Measurements from ENCODE around the gene MFRP.
"Not testable (repeated sequence)": the region's sequence is repeated elsewhere in the genome, so short reads cannot be mapped to it uniquely, and the experiment has no call there.

The MFRP gene

DNA sequence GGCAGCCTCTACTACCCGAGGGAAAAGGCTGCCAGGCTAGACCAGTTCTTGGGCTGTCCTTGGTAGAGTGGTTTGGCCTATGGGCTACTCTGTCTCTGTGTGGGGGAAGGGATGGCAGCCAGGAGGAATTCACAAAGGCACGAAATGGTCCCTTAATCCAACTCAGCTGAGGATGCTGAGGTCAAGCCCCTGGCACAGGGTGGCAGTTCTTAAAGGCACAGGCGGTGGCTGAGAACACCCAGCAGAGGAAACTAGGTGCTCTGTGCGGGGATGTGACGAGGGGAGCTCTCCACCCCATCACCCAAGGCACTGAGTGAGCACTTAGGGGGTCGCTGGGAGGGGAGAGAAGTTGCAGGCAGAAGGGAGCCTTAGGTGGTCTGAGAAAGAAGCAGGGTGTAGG, at the start of gene MFRP:
Gene MFRP, minus strand, starts transcription at position 101 of the 400 bp plus-strand sequence. CDS start 192 bp downstream, outside the sequence.
- no peak for DNase-seq

DNA sequence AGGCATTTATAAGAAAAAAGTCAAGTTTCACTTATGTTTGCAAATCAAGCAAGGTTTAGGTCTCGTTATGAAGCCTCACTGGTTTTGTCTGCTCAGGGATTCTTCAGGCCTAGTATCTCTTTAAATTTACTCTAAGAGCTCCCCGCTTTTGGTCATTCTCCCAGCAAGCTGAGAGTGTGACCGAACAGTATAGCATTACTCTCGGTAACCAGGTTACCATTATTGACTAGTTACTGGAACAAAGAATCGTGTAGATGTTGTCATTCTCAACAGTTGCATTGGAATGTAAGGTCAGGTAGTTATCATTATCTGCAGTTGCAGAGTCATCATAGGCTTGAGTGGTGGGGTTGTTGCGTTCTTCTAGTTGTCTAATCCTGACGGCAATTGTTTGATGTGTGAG, 44.8 kb upstream of the MFRP start:
- no peak for DNase-seq

DNA sequence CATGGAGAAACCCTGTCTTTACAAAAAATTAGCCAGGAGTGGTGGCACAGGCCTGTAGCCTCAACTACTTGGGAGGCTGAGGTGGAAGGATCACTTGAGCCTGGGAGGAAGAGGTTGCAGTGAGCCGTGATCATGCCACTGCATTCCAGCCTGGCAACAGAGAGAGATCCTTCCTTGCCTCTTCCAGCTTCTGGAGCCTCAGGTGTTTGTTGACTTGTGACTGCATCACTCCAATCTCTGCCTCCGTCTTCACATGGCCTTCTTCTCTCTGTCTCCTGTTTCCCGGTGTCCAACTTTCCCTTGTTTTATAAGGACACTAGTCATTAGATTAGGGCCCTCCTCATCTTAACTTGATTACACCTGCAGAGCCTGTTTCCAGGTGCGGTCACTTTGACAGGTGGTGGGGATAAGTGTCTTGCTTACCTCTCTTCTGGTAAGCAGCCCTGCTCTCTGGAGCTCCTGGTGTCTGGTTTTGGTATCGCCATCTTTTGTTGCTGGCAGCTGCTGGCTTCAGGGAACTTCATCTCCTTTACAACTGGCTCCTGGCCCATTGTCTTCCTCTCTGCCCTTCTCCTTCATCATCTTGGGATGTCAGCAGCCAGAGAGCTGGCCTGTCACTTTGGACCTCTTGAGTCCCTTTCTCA, 43.2 kb upstream of the MFRP start:
- DNase-seq, result peak in 1 of 2 experiments; percentile 17

DNA sequence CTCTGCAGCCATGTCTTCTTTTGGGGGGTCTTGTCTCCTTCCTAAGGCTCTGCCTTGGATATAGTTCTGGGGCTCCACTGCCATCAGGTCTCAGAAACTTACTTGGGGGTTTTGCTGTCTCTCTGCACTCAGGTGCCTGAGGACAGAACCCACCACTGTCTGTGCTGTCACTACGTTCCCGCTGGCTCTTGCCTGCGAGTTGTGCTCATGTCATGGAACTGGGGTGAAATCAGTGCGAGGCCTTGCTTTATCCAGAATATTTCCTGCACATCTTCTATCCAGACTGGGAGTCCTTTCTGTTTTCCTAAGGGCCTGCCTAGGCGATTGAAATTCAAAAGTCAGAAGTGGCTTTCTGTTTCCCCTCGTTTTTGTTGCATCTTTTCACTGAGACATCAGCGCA, 41.6 kb upstream of the MFRP start:
- DNase-seq, result no peak

DNA sequence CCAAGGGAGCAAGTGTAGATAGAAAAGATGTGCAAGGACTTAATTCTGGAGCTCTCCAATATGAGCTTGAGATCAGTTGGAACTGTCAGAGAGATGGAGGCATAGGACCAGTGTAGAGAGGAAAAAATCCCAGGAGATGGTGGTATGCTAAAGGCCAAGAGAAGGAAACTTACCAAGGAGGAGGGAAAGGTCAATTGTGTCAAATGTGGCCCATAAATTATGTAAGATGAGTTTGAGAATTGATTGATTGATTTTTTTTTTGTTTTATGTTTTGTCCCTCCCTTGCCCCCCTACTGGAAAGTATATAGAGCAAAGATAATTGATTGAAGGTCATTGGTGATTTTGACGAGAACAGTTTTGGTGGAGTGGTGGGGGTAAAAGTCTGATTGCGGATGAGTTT, 37.8 kb upstream of the MFRP start:
- no peak for DNase-seq

DNA sequence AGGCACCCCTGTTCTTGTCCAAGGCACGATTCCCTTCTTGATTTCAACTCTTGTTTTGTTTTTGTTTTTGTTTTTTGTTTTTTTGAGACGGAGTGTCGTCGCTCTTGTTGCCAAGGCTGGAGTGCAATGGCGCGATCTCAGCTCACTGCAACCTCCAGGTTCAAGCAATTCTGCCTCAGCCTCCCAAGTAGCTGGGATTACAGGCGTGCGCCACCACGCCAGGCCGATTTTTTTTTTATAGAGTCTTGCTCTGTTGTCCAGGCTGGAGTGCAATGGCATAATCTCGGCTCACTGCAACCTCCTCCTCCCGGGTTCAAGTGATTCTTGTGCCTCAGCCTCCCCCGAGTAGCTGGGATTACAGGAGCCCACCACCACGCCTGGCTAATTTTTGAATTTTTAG, 36.0 kb upstream of the MFRP start:
- DNase-seq, result not testable (repeated sequence)

DNA sequence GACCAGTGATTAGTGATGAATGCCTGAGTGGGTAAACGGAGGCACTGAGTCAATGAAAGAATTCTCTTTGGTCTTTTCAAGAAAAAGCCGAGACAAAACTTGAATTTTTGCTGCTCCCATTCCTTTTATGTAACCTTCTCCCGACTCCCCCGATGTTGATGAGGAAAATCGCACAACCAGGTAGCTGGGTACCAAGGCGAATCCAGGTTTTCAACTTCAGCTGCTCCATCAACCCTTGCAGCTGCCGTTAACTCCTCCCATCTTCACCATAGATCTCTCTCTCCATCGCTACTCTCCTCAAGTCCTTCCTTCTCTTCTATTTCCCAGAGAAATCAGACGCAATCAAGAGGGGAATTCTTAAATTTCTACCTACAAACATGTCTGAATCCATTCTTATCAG, 35.6 kb upstream of the MFRP start:
- no peak for DNase-seq

DNA sequence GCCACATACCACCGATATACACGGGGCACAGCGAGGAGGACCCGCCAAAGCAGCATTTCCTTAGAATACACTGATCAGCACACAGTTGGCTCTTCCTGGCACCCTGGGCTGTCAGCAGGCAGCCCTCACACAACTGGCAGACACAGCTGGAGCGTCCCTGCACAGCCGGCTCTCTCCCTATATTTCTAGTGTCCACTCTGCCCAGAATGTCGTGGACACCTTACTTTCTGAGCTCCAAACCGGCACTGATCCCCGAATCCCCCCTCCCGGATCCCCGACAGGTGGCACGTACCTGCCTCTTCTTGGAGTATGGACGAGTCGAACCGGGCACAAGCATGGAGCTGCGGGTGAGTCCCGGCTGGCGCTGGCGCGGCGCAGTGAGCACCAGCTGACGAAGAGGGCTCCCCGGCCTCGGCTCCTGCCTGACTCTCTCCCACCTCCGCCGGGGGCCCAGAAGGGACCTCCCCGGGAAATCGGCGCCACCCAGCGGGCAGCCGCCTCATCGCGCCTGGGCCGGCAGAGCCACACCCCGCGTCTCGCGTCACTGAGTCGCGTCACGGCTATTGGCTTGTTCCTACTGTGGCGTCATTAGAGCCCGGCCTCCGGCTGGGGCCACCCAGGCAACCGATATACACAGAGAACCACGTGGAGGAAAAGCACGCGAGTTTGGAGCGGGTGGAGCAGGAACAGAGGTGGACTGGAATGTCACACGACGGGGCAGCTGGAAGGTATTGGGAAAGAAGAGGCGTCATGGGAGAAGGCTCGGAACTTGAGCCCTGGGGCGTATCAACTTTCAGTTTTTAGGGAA, 34.9 kb upstream of the MFRP start, which contains the start of gene USP2:
Gene USP2, minus strand, starts transcription at position 510 of the 808 bp plus-strand sequence. CDS start 8,210 bp downstream, outside the sequence.
- DNase-seq, result peak; percentile 88 to 93

DNA sequence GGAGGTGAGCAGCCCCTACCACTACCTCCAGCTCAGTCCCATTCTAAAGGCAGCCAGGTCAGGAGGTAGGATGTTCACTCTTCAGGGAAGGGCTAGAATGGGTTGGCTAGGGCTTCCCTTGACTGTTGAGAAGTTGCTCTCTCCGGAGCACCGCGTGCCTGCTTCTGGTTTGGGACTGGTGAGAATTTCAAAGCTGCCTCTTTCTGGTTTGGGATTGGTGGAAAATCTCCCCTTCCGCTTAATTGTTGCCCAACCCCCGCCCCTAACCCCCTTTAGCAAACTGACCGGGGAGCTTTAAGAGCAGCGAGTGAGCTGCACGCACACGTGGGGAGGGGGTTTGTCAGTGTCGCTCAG, 34.3 kb upstream of the MFRP start:
- no peak for DNase-seq

DNA sequence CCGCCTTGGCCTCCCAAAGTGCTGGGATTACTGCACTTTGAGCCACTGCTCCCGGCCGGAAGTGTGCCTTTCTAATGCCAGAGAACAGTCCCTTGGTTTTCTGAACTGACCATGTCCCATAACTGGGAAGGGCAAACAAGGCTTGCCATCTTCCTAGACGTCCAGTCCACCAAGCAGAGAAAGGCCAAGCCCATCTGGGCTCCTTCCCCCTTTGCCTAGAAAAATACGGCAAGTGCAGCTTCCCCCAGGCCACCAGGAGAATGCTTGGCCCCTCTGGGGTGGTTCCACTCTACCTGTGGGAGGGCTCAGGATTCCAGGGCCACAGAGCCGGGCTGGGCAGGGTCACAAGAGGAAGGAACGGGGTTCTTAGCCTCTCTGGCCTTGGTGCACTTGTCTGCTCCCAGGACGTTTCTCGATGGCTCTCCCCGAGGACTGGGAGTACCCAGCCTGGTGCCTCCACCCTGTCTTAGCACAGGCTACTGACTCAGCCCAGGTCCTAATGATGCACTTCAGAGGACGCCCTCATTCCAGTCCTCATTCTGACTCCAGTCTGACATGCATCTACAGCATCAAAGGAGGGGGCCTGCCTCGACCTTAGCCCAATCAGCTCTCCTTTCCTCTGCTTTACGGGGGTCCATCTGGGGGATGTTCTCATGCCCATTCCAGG, 33.8 kb upstream of the MFRP start:
- DNase-seq, result no peak

DNA sequence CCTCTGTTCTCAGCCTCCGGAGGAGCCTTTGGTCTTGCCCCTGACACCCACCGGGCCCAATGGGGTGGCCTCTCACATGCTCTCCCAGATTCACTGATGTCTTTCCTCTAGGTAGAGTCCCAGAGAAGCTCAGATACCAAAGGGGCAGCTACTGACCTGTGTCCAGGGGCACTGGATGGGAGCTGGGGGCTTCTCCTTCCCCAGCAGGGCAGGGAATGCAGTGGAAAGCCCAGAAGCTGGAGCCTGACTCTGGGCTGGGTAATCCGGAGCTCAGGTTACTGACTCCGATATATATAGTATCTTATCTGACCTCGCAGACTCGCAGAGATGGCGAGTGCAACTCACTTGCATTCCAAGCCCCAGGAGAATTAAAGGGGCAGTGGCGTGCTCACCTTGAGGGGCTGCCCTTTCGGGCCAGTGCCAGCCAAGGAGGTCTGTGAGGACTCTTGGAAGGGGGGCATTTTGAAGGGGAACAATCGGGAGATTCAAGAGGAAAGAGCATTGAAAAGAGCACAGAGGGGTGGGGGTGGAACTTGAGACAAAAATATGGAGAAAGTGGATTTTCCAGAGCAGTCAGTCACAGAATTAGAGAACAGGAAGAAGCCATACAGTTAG, 32.5 kb upstream of the MFRP start:
- DNase-seq, result no peak

DNA sequence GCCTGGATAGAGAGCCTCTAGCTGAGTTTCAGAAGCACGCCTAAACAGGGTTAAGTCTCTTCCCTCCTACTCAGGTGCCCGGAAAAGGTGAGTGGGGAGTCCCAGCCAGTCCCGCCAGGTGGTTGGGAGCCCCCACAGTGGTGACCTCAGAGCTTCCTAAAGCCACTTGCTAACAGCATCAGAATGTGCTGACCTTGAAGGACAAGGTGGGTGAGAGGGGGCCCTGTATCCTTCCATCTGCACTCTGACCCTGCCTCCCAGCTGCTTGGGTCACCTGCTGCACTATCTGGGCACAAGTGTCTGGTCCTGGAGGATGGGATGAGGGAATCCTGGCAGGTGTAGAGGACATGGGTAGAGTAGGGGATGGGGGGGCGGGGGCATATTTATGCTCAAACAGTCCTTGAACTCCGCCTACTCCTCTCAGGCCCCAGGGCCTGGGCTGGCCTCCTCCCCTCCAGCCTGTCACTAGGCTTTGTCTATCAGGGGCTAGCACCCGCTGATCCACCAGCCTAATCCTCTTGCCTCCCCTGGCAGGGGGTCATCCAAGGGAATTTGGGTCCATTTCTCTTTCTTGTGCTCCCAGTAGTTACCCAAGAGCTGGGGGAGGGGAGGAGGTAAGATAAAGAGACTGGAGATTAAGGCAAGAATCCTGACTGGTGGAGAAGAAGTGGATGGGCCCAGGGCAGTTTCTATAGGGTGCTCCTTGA, 31.6 kb upstream of the MFRP start:
- DNase-seq, result no peak

DNA sequence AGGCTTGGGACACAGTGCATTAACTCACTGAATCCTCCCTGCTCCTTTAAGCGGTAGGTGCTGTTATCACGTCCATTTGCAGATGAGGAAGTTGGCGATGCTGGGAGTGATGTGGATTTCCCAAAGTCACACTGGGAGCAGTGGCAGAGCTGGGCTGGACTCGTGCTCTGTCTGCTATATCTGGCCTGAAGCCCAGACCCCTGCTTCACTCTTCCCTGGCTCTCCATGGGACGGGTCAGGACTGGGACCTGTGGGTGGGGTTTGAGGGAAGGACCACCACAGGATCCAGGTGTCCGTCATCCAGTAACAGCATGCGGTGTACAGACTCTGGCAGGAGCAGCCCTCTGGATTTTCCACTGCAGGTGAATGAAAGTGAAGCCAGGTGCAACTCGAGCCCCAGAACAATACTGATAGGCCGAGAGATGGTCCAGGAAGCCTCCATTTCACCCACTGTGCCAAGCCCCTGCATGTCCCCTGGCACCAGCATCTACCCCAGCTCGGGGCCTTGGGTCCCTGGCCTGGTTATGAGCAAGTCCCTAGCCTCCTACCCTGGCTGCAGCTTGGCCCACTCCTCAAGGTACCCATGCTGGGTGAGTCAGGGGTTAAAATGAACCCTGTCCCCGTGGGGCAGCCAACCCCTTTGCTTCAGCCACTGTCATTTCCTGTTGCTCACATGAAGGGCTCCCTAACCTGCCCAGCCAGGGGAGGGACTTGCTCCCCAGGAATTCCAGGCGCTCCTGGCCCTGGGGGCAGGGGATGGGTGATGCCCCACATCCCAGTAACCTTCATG, 30.8 kb upstream of the MFRP start:
- DNase-seq, result no peak

DNA sequence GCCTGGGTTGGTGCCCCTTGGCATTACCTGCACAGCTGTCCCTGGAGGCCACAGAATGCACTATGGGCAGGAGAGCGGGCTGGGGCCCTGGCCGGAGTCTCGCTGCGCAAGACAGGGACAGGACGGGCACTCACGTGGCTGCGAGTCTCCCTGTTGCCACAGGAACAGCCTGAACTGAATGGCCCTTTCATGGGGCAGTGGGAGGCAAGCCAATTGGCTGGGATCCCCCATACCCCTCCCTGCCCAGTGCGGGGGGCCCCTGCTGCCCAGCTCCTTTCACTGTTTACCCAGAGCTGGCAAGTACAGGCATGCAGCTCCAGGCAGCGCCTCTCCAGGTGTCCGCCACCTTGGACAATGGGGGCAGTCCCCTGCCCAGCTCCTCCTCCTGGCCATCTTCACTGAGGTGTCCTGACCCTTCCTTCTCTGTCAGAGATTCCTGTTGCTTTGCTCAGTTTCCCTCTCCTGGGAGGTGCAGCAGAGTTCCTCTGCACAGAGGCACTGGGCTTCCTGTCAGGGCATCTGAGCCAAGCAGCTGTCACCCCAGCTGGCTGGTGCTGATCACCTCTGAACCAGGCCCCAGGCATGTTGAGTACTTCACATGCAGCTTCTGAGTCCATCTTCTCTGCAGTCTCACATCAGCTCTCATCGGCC, 29.8 kb upstream of the MFRP start:
- no peak for DNase-seq

DNA sequence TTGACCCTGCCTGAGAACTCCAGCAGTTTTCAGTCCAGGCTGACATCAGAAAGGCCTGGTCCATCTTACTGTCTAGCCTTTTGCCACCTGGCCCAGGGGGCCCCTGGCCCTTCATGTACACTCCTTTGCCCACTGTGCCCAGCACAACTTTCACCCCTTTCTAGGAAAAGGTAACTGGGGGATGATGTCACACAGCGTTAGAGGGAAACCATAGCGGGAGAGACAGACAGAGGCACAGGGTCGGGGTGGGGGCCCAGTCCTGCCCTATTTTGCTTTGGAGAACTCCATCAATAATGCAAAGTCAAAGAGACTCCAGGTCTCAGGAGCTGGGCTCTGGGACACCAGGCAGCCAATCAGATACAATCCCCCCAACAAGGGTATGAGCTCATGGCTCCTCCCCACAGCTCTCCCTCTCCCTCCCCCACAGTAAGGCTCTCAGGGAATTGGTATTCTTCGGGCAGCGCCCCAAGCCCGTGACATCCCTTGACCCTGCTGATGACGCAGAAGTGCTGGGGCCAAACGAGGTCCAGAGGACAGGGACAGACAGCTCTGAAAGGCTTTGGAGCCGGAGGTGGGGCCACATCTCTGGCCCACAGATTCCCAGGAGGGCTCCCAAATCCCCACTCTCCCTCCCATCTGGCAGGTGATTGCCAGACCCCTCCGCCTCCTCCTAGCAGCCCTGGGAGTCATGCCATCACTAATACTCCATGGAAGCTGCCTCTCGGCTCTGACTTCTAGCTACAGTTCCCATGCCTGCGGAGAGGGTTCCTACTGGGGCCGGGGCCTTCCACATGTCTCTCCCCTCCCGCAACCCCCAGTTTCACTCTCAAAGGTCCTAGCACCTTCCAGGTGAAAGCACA, 29.1 kb upstream of the MFRP start:
- no peak for DNase-seq

DNA sequence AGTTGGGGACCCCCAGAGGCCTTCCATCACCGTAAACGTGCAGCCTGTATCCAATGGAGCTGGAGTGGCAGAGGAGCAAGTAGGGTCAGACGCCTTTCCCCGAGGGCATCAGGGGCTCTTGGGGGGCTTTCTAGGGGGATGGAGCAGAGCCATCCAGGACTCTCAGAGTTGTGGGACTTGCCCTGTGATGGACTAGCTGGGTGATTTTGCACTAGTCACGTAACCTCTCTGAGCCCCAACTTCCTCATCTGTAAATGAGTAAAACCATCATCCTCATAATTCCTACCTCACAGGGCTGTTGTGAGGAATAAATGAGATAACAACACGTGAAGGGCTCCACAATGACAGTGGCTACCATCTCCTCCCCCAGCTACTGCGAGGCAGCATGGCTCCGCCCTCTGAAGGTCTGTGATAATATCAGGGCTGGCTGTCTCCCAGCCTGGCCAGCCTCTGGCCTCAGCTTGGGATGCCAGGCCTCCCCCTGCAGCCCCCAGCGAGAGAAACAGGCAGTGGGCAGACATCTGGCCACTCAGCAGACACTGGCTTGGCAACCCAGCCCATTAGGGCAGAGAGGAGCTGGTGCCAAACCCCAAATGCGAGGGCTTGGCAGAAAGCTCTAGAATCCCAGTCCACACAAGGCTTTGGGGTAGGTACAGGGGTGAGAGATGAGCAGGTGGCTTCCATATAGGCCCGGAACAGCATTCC, 28.3 kb upstream of the MFRP start:
- no peak for DNase-seq

DNA sequence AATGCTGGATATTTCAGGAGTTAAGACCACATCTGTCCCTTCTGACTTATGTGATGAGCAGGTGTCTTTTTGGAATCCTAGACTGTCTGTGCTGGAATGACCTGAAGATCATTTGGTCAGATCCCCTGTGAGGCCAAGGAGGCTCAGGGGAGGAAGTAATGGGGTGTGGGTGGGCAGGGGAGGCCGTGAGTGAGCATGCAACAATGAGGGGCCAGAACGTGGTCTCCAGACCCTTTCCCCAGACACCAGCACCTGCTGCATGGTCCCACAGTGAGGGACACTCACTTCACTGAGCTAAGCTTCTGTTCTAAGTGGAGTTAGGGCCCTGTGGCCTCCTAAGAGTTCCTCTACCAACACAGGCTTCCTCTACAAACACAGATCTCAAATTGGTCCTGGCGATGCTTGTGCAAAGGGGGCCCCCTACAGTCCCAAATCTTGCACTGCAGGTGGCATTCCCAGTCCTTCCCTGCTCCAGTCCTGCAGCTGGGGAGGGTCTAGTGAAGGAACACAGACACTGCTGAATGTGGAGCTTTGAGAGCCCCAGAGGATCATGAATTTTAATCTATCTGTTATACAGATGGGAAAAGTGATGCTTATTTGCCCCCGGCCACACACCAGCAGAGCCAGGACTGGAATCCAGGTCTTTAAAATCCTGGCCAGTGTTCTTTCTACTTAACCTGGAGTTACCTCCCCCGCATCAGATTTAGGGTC, 27.6 kb upstream of the MFRP start:
- peak in 1 of 2 experiments; percentile 29 for DNase-seq

DNA sequence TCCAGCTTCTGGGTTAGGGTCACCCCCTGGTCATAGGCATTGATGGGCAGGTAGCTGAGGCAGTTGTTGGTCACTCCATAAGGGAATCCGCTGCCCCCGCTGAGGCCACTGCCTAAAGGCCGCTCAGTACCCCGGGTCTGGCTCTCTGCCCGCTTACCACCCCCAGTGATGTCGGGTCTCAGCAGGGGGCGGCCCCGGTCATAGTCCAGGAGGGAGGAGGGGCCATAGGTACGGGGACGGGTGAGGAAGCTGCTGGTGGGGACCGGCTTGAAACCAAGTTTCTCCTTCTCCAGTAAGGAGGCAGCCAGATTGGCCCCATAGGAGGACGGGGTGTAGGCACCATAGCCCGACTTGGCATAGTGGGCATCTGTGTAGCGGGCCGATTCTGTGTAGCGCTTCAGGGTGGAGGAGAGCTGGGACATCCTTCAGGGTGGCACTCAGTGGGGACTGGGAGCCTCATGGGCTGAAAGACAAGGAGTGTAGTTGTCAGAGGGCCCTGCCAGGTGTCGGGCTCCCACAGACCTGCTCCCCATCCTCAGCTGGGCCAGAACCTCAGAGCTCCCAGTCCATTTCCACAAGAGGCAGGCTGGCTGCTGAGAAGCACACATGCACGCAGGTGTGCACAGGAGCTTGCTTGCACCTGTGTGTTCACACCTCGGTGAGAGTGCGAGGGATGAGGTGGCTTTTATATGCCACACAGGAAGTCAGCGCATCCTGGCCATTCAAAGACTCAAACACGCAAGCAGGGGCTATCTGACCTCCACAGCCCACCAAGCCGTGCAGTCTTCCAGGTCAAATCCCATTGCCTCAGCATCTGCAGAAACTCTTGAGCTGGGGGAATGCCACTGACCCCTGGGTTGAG, 26.8 kb upstream of the MFRP start:
- no peak for DNase-seq

All from NCI-H1930 (cell line).